ENCODE measurements around the gene ISG20. TPM values are rescaled to one million over a fixed set of nuclear protein-coding genes. Genes with fewer than 3 reads are reported as not detected.

ISG20 gene
- total and polyA plus RNA-seq, 2 of the 8 experiments (the other 6 are each of a cell fraction or from before 2014, with no cell fraction given) = 2.9 to 5.2 TPM

DNA sequence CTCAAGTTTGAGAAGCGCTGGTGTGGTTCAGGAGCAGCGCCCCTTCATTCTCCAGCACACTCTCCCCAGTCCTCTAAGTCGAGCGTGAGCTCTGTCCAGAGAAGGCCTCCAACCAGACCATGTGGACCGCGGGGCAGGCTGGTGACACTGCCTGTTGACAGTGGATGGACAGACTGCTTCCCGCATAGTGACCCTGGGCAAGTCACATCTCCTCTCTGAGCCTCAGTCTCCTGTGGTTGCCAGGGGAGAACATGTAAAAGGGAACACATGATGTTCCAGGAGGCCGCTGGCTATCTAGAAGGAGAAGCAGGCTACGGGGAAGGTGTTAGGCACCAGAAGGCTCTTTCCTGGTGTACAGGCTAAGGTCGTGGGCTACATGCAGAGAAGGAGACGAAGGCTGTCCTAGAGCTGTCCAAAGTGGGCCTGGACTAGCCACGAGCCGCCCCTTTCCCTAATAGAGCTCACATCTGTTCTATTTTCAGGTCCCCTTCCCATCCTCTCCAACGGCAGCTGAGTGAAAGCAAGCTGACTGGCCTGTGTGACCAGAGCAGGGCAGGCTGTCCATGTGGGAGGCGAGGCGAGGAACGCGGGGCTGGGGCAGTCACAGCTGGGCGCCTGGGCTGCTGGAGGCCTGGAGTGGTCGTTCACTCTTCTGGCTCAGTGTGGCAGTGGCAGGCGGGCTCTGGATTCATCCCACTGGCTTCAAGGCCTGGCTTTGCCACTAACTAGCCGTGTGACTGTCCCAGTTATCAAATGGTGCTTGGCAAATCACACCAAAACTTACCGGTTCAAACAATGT lies 11.1 kb downstream of the ISG20 start (continued):
- TF ChIP-seq MAFK (IDR thresholded peaks at IDR 0.05; ENCODE audit: low read depth, low read length) (no peak), YY1 (IDR thresholded peaks at IDR 0.05; ENCODE audit: low read depth, low read length) (no peak), EZH2 (IDR thresholded peaks at IDR 0.05; ENCODE audit: low read depth, low read length, severe bottlenecking) (no peak), TCF12 (IDR thresholded peaks at IDR 0.05; ENCODE audit: low read depth, low read length) (no peak), TEAD4 (IDR thresholded peaks at IDR 0.05; ENCODE audit: low read depth, low read length) (no peak), SRF (IDR thresholded peaks at IDR 0.05; ENCODE audit: low read depth, low read length) (no peak), SIN3A (conservative IDR thresholded peaks at IDR 0.05 in 1 of 2, IDR thresholded peaks at IDR 0.05 in 1 of 2; ENCODE audit: low read depth in 1 of 2, low read length in 2 of 2) (no peak)
- TF ChIP-seq, protein P1, sequence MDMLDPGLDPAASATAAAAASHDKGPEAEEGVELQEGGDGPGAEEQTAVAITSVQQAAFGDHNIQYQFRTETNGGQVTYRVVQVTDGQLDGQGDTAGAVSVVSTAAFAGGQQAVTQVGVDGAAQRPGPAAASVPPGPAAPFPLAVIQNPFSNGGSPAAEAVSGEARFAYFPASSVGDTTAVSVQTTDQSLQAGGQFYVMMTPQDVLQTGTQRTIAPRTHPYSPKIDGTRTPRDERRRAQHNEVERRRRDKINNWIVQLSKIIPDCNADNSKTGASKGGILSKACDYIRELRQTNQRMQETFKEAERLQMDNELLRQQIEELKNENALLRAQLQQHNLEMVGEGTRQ (IDR thresholded peaks at IDR 0.05; ENCODE audit: low read length) = no peak
- TF ChIP-seq, protein P2, sequence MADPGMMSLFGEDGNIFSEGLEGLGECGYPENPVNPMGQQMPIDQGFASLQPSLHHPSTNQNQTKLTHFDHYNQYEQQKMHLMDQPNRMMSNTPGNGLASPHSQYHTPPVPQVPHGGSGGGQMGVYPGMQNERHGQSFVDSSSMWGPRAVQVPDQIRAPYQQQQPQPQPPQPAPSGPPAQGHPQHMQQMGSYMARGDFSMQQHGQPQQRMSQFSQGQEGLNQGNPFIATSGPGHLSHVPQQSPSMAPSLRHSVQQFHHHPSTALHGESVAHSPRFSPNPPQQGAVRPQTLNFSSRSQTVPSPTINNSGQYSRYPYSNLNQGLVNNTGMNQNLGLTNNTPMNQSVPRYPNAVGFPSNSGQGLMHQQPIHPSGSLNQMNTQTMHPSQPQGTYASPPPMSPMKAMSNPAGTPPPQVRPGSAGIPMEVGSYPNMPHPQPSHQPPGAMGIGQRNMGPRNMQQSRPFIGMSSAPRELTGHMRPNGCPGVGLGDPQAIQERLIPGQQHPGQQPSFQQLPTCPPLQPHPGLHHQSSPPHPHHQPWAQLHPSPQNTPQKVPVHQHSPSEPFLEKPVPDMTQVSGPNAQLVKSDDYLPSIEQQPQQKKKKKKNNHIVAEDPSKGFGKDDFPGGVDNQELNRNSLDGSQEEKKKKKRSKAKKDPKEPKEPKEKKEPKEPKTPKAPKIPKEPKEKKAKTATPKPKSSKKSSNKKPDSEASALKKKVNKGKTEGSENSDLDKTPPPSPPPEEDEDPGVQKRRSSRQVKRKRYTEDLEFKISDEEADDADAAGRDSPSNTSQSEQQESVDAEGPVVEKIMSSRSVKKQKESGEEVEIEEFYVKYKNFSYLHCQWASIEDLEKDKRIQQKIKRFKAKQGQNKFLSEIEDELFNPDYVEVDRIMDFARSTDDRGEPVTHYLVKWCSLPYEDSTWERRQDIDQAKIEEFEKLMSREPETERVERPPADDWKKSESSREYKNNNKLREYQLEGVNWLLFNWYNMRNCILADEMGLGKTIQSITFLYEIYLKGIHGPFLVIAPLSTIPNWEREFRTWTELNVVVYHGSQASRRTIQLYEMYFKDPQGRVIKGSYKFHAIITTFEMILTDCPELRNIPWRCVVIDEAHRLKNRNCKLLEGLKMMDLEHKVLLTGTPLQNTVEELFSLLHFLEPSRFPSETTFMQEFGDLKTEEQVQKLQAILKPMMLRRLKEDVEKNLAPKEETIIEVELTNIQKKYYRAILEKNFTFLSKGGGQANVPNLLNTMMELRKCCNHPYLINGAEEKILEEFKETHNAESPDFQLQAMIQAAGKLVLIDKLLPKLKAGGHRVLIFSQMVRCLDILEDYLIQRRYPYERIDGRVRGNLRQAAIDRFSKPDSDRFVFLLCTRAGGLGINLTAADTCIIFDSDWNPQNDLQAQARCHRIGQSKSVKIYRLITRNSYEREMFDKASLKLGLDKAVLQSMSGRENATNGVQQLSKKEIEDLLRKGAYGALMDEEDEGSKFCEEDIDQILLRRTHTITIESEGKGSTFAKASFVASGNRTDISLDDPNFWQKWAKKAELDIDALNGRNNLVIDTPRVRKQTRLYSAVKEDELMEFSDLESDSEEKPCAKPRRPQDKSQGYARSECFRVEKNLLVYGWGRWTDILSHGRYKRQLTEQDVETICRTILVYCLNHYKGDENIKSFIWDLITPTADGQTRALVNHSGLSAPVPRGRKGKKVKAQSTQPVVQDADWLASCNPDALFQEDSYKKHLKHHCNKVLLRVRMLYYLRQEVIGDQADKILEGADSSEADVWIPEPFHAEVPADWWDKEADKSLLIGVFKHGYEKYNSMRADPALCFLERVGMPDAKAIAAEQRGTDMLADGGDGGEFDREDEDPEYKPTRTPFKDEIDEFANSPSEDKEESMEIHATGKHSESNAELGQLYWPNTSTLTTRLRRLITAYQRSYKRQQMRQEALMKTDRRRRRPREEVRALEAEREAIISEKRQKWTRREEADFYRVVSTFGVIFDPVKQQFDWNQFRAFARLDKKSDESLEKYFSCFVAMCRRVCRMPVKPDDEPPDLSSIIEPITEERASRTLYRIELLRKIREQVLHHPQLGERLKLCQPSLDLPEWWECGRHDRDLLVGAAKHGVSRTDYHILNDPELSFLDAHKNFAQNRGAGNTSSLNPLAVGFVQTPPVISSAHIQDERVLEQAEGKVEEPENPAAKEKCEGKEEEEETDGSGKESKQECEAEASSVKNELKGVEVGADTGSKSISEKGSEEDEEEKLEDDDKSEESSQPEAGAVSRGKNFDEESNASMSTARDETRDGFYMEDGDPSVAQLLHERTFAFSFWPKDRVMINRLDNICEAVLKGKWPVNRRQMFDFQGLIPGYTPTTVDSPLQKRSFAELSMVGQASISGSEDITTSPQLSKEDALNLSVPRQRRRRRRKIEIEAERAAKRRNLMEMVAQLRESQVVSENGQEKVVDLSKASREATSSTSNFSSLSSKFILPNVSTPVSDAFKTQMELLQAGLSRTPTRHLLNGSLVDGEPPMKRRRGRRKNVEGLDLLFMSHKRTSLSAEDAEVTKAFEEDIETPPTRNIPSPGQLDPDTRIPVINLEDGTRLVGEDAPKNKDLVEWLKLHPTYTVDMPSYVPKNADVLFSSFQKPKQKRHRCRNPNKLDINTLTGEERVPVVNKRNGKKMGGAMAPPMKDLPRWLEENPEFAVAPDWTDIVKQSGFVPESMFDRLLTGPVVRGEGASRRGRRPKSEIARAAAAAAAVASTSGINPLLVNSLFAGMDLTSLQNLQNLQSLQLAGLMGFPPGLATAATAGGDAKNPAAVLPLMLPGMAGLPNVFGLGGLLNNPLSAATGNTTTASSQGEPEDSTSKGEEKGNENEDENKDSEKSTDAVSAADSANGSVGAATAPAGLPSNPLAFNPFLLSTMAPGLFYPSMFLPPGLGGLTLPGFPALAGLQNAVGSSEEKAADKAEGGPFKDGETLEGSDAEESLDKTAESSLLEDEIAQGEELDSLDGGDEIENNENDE (IDR thresholded peaks at IDR 0.05; ENCODE audit: insufficient replicate concordance, low read length) = no peak
